HG03342 (cell line): ENCODE data around the gene PDZRN4.

Experiments
- ATAC-seq: cut with Tn5 transposase; IDR thresholded peaks from one replicate; pipeline ENCODE4 v1.9.1; 2021; ENCODE audit warnings: mild to moderate bottlenecking, moderate library complexity; ENCODE audit not compliant: unreplicated experiment

Gene PDZRN4

GRCh38 chr12:41344776-41345470, 156.8 kb downstream of the PDZRN4 start:
- no peak for ATAC-seq

DNA sequence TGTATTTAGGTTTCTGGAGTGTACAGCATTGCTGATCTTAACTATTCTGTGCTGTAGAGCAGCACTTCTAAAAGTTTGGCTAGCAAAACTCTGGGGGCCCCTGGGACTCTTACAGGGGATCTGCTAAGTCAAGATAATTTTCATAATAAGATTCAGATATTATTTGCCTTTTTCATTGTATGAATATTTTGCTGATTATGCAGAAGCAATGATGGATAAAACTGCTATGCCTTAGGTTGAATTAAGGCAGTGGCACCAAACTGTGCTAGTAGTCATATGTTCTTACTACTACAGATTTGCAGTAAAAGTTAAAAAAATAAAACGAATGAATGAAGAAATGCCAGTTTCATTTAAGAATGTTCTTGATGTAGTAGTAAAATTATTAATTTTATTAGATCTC, 160.1 kb downstream of the PDZRN4 start:
- no peak for ATAC-seq

GRCh38 chr12:41356181-41356580, 168.1 kb downstream of the PDZRN4 start:
- no peak for ATAC-seq

- ATAC-seq, result no peak
These were observed 173.6 kb downstream of the PDZRN4 start for GRCh38 chr12:41361738-41362137.

- no peak for ATAC-seq
These were observed 174.4 kb downstream of the PDZRN4 start for GRCh38 chr12:41362510-41362909.

DNA sequence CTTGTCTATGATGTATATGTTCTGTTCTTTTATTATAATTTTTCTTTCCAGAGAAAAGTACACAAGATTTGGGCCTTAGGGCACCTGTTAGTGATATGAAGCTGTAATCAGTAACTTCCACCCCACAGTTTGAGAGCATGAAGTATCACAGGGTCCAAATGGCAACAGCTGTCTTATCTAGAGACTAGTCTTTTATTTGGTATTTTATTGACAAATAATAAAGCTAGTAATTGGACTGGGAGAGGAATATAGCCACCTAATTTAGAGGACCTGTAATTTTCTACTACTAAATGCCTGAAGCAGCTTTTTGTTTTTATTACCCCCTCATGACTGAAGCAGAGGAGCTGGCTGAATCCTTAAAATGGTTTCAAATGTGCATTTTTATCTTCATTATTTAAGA, 174.8 kb downstream of the PDZRN4 start:
- ATAC-seq, result no peak

GRCh38 chr12:41364211-41364610, 176.1 kb downstream of the PDZRN4 start:
- ATAC-seq, result no peak

DNA sequence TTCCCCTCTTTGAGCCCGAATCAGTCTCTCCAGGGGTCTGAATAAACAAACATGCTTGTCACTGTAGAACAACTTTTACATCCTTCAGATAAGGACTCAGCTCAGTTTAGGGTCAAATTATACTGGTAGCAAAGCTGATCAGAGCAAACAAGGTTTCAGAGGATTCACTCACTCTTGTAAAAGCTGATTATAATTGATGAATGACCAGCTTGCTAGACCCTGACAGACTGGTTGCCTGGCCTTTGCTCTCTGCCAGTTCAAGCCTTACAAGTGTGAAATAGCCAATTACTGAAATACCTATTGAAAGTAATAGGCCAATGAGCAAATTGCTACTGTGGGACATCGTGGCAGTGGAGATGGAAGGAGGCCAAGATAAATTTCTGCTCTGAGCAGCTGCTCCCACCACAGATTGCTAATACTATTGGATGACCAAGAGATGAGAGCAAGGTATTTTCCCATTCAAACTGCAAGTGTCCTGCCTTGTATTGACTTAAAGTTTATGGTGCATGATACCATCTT, 177.6 kb downstream of the PDZRN4 start:
- ATAC-seq, result no peak

DNA sequence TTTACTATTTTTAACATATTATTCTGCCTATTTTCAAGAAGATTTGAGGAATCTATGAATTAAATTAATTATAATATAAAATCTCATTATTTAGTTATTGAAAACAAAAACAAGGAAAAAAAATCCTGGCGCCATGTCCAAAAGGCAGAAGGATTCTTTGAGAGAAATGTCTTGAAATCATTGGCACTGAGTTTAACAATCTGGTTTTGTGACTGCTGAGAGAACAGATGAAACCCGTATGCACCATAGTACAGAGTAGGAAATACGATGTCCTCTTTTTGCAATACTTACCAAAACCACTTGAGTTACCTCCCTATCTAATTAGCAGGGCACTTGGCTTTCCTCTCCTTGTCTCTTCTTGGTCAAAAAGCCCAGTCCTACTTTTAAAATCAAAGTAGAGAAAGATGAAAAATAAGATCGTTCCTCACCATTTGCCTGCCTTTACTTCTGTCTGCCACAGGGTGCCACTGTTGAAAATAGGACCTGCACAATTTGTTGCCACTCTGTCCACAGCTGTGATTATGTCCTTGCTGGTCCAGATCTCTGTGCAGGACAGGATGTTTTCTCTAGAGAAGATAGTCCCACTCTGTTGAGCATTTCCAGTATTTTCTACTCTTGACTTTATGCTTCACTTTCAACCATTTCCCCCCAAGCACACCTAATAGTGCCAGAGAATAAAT, 179.7 kb downstream of the PDZRN4 start:
- no peak for ATAC-seq

DNA sequence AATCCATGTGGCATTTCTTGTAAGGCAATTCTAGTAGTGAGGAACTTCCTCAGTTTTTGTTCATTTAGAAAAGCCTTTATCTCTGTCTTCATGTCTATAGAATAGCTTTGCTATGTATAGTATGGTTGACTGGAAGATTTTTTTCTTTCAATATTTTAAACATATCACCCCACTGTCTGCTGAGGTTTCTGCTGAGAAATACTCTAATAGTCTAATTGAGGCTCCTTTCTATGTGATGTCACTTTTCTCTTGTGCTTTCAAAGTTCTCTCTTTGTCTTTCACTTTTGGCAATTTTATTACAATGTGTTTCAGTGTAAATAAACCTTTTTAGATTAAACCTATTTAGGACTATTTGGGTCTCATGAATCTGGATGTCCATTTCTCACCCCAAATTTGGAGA, 192.8 kb downstream of the PDZRN4 start:
- ATAC-seq, result no peak

DNA sequence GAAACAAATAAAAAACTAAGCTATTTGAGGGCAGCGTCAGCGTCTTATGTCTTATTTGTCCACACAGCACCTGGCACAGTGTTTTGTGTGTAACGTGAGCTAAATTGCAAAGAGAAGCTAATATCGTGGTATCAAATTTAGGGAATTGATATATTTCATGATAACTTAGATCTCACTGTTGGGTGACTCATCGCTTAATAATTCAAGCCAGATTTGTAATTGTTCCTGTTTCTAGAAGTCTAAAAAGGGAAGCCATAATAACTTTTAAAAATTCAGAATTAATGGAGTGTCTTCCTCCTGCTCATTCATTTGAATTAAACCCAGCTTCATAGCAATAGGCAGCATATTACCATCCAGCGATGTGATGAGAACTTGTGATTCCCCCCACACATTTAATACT, 214.7 kb downstream of the PDZRN4 start:
- no peak for ATAC-seq

- no peak for ATAC-seq
These were observed 219.2 kb downstream of the PDZRN4 start for GRCh38 chr12:41407232-41407799.

DNA sequence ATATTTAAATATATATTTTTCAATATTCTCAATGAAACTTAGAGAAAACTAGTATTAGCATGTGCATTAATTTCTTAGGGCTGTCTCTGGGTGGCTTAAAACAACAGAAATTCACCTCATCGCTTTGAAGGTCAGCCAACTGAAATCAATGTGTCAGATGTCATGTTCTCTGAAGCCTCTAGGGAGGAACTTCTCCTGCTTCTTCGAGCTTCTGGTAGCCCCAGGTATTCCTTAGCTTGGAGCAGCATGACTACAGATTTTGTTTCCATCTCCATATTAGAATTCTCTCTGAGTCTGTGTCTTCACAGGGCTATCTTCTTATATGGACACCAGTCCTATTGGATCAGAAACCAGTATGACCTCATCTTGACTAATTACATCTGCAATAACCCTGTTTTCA, 221.5 kb downstream of the PDZRN4 start:
- ATAC-seq, result no peak

GRCh38 chr12:41418586-41418985, 230.5 kb downstream of the PDZRN4 start:
- ATAC-seq, result no peak

GRCh38 chr12:41419131-41419893, 231.2 kb downstream of the PDZRN4 start:
- no peak for ATAC-seq

GRCh38 chr12:41424651-41425050, 236.5 kb downstream of the PDZRN4 start:
- ATAC-seq, result no peak

- no peak for ATAC-seq
These were observed 245.3 kb downstream of the PDZRN4 start for GRCh38 chr12:41433460-41433859.

- no peak for ATAC-seq
These were observed 248.0 kb downstream of the PDZRN4 start for GRCh38 chr12:41436076-41436475.

- ATAC-seq, result no peak
These were observed 249.4 kb downstream of the PDZRN4 start for GRCh38 chr12:41437563-41437962.

GRCh38 chr12:41438854-41439541, 250.9 kb downstream of the PDZRN4 start:
- no peak for ATAC-seq

- no peak for ATAC-seq
These were observed 251.7 kb downstream of the PDZRN4 start for GRCh38 chr12:41439801-41440200.
